ENCODE data around the gene STPG4.

The STPG4 gene

DNA sequence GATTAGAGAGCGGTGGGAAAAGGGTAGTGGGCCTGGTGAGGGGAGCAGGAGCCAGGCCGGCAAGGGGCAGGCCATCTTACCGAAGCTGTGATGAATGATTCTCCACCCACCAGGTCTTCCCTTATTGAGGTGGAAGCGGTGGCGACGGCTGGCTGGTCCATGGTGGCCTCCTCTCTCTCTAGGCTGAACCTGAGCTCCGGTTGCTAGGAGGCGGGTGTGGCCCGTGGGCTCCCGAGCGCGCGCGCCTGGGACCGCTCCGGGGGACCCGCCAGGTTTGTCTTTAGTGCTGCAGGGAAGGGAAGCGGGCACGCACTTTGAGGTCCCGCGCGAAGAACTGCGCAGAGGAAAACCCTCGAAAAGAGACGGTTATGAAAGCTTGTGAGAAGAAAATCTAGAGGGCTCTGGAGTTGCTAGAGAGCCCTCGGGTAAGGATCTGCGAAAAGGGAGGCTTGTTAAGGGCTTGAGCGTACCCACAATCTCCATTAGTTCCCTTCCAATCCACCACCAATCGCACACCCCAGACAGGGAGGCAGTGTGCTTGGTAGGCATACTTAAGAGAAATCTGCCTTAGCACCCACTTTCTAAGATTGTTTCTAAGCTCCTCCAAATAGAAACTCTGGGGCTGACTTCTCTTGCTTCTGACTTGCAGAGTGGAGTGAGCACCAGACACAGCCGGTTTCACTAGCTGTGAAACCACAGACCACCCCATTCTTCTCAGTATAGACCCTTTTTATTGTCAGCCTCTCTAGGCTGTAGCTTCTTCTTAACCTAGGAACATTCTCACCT lies at the start of gene STPG4:
Gene STPG4, minus strand, starts transcription at position 218 of the 786 bp plus-strand sequence. Its CDS starts 57 bp downstream, at position 161.
- Mint-ChIP-seq H3K36me3 (ENCODE audit: low read depth) (peaks cover 35% of the 10 kb centered on the region), H3K4me1 (peaks cover 9% of the 10 kb centered on the region), H3K9me3 (no peaks in the 10 kb centered on the region), H3K27ac (peak within 1 kb of the TSS; percentile 70), H3K4me3 (no peak within 1 kb of the TSS), H3K27me3 (ENCODE audit: low read depth, poor library complexity) (no peaks in the 10 kb centered on the region)
- DNase-seq, result no peak
- no peak for TF ChIP-seq CTCF (IDR thresholded peaks at IDR 0.05)

GRCh38 chr2:47204691-47205090 lies 49.6 kb upstream of the STPG4 start:
- H3K4me1 Mint-ChIP-seq, result peaks cover 49% of the 10 kb centered on the region
- H3K27ac Mint-ChIP-seq, result no peak overlapping the region
- H3K4me3 Mint-ChIP-seq, result no peak overlapping the region
- DNase-seq, result no peak
- no peaks in the 10 kb centered on the region for H3K9me3 Mint-ChIP-seq
- no peak for TF ChIP-seq CTCF (IDR thresholded peaks at IDR 0.05)
- no peaks in the 10 kb centered on the region for H3K36me3 Mint-ChIP-seq (ENCODE audit: low read depth)
- no peaks in the 10 kb centered on the region for H3K27me3 Mint-ChIP-seq (ENCODE audit: low read depth, poor library complexity)

GRCh38 chr2:47203995-47204394 lies 48.9 kb upstream of the STPG4 start:
- TF ChIP-seq CTCF (IDR thresholded peaks at IDR 0.05), result no peak
- no peak for DNase-seq
- H3K4me3 Mint-ChIP-seq, result no peak overlapping the region
- no peaks in the 10 kb centered on the region for H3K27me3 Mint-ChIP-seq (ENCODE audit: low read depth, poor library complexity)
- no peaks in the 10 kb centered on the region for H3K9me3 Mint-ChIP-seq
- peaks cover 53% of the 10 kb centered on the region for H3K4me1 Mint-ChIP-seq
- no peak overlapping the region for H3K27ac Mint-ChIP-seq
- no peaks in the 10 kb centered on the region for H3K36me3 Mint-ChIP-seq (ENCODE audit: low read depth)

DNA sequence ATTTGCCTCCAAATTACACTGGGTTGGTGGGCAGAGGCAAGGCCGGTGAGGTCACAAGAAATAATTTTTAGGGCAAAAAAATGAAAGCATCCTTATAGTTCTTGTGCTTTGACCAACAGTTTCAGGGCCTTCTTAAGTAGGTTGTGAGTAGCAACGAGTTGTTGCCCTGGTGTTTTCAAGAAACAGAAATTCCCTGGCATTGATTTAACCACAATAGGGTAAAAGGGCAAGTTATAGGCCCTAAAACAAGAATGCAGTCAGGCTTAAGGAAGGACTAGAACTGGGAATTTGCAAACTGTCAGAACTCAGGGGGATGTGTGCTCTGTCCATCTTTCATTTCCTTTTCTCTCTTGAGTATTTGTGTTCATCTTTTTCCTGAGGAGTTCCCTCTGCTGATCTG lies 46.1 kb upstream of the STPG4 start:
- Mint-ChIP-seq H3K4me3 (no peak overlapping the region), H3K36me3 (ENCODE audit: low read depth) (no peaks in the 10 kb centered on the region)

GRCh38 chr2:47198985-47199451 lies 43.9 kb upstream of the STPG4 start:
- TF ChIP-seq CTCF (IDR thresholded peaks at IDR 0.05), result no peak
- Mint-ChIP-seq H3K27ac (no peak overlapping the region), H3K27me3 (ENCODE audit: low read depth, poor library complexity) (peaks cover 10% of the 10 kb centered on the region), H3K4me3 (no peak overlapping the region), H3K36me3 (ENCODE audit: low read depth) (no peaks in the 10 kb centered on the region), H3K4me1 (peaks cover 46% of the 10 kb centered on the region), H3K9me3 (no peaks in the 10 kb centered on the region)
- no peak for DNase-seq

More for the DNA sequence above, 46.1 kb upstream of the STPG4 start:
- no peak for DNase-seq
- peaks cover 39% of the 10 kb centered on the region for H3K4me1 Mint-ChIP-seq
- H3K27ac Mint-ChIP-seq, result no peak overlapping the region
- no peak for TF ChIP-seq CTCF (IDR thresholded peaks at IDR 0.05)
- no peaks in the 10 kb centered on the region for H3K9me3 Mint-ChIP-seq
- peaks cover 7% of the 10 kb centered on the region for H3K27me3 Mint-ChIP-seq (ENCODE audit: low read depth, poor library complexity)

DNA sequence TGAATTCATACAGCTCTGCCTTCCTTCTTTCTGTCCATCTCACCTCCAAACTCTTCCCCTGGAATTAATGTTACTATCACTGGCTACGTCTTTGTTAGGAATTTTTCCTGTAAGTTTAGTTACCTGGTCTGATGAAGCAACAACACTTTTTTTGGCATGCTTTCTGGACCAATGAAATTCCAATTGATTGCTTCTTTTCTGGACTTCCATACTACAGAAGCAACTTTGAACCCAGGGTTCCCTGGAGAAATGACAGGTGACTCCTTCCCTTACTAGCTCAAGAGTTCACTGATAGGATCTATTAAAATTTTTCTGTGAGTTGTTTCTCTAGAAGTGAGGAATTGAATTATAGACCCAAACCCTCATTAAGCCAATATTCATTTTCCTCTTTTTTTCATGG lies 41.4 kb upstream of the STPG4 start:
- TF ChIP-seq CTCF (IDR thresholded peaks at IDR 0.05), result no peak

More for the DNA sequence above, 41.4 kb upstream of the STPG4 start:
- Mint-ChIP-seq H3K27ac (no peak overlapping the region), H3K9me3 (no peaks in the 10 kb centered on the region), H3K4me1 (peaks cover 70% of the 10 kb centered on the region), H3K4me3 (no peak overlapping the region), H3K36me3 (ENCODE audit: low read depth) (no peaks in the 10 kb centered on the region), H3K27me3 (ENCODE audit: low read depth, poor library complexity) (peaks cover 11% of the 10 kb centered on the region)
- no peak for DNase-seq
